ENCODE data around the gene CRABP2.

The CRABP2 gene

GRCh38 chr1:156741481-156741983 is 36.1 kb upstream of the CRABP2 start:
- no peak for DNase-seq

GRCh38 chr1:156740741-156741480 is 35.5 kb upstream of the CRABP2 start, which contains the start of gene MRPL24:
Gene MRPL24 (minus strand): TSS chr1:156741088. CDS start chr1:156738704, 2,384 bp downstream.
- DNase-seq = peak; percentile 99

GRCh38 chr1:156740237-156740740 is 34.9 kb upstream of the CRABP2 start:
- DNase-seq = no peak

GRCh38 chr1:156738916-156739315 is 33.5 kb upstream of the CRABP2 start:
- no peak for DNase-seq

- no peak for DNase-seq
Measured at GRCh38 chr1:156738407-156738806, 33.0 kb upstream of the CRABP2 start.

- DNase-seq = no peak
Measured at GRCh38 chr1:156733989-156734584, 28.7 kb upstream of the CRABP2 start.

GRCh38 chr1:156728599-156729462 is 23.4 kb upstream of the CRABP2 start, which contains the start of gene ISG20L2:
Gene ISG20L2 (minus strand): TSS chr1:156728766. CDS start chr1:156727652, 1,114 bp downstream.
- peak; percentile 96 for DNase-seq

- no peak for DNase-seq
Measured at GRCh38 chr1:156727926-156728598, 22.7 kb upstream of the CRABP2 start, which contains the start of gene METTL25B. Gene METTL25B (plus strand): TSS chr1:156728469. CDS start chr1:156729105, 636 bp downstream.

- DNase-seq = no peak
Measured at GRCh38 chr1:156727492-156727891, 22.1 kb upstream of the CRABP2 start.

- DNase-seq = peak; percentile 47
Measured at GRCh38 chr1:156726549-156727226, 21.3 kb upstream of the CRABP2 start.

GRCh38 chr1:156725683-156726280 is 20.4 kb upstream of the CRABP2 start:
- peak; percentile 89 for DNase-seq

GRCh38 chr1:156721535-156721934 is 16.2 kb upstream of the CRABP2 start:
- no peak for DNase-seq

- DNase-seq = no peak
Measured at GRCh38 chr1:156721131-156721530, 15.7 kb upstream of the CRABP2 start.

- DNase-seq = no peak
Measured at GRCh38 chr1:156717351-156717750, 12.0 kb upstream of the CRABP2 start.

- no peak for DNase-seq
Measured at GRCh38 chr1:156714830-156715229, 9.4 kb upstream of the CRABP2 start.

GRCh38 chr1:156712626-156713025 is 7.2 kb upstream of the CRABP2 start:
- no peak for DNase-seq

- no peak for DNase-seq
Measured at GRCh38 chr1:156711011-156711817, 5.8 kb upstream of the CRABP2 start.

GRCh38 chr1:156709757-156710489 is 4.5 kb upstream of the CRABP2 start:
- DNase-seq = peak; percentile 21

GRCh38 chr1:156709031-156709430 is 3.6 kb upstream of the CRABP2 start:
- DNase-seq = no peak

All from NCI-H2227 treated with DMSO at 0.1 percent for 48 hours (cell line).